Keratinocyte (primary cell): Measurements from ENCODE around the gene HPCAL1. TPM values are rescaled to one million over a fixed set of nuclear protein-coding genes. Genes with fewer than 3 reads are reported as not detected.

Source experiments
- DNase-seq: peaks from one replicate; pipeline ENCODE4 v3.0.0-alpha.2; 2011; ENCODE audit warnings: low read depth, missing footprints, low spot score
- FAIRE-seq: peaks from 2 replicates; lab custom pipeline; 2011; peaks lifted over from hg19 to GRCh38; lab: Jason Lieb, UNC
- H2AFZ ChIP-seq: 2 replicates; pipeline ENCODE4 v1.6.0; 2012; ENCODE audit warnings: low read length, control low read depth, inconsistent platforms; ENCODE audit not compliant: control insufficient read depth
- H3K27ac ChIP-seq: 2 replicates; pipeline ENCODE4 v1.5.1; 2011; ENCODE audit warnings: low read length; ENCODE audit not compliant: control insufficient read depth, insufficient read depth
- H3K27me3 ChIP-seq: 3 replicates; pipeline ENCODE4 v1.6.0; 2011; ENCODE audit warnings: low read length; ENCODE audit not compliant: control insufficient read depth, insufficient read depth; ENCODE audit errors: extremely low read depth
- H3K36me3 ChIP-seq, 2 experiments: 2 replicates in 1 of 2; 3 replicates in 1 of 2; pipeline ENCODE4 v1.5.1; 2011; ENCODE audit warnings: low read length in 2 of 2, mild to moderate bottlenecking in 1 of 2; ENCODE audit not compliant: control insufficient read depth in 2 of 2, insufficient read depth in 2 of 2; ENCODE audit errors: extremely low read depth in 1 of 2
- H3K4me1 ChIP-seq: 3 replicates; pipeline ENCODE4 v1.5.1; 2011; ENCODE audit warnings: low read length; ENCODE audit not compliant: control insufficient read depth, insufficient read depth; ENCODE audit errors: extremely low read depth
- H3K4me2 ChIP-seq: 3 replicates; pipeline ENCODE4 v1.6.0; 2011; ENCODE audit warnings: low read depth, low read length; ENCODE audit not compliant: control insufficient read depth, insufficient read depth; ENCODE audit errors: extremely low read depth
- H3K4me3 ChIP-seq, 3 experiments: fragments of 200-600 bp in 1 of 3; sonication (generic) in 1 of 3; 2 replicates in 2 of 3; 3 replicates in 1 of 3; pipeline ENCODE4 v1.5.1; 2011 to 2016; ENCODE audit warnings: low read length in 3 of 3, mild to moderate bottlenecking in 3 of 3, control low read depth in 2 of 3, inconsistent platforms in 1 of 3, low read depth in 1 of 3, mixed read lengths in 1 of 3, mixed run types in 1 of 3, moderate library complexity in 1 of 3; ENCODE audit not compliant: control insufficient read depth in 2 of 3, insufficient read depth in 2 of 3; ENCODE audit errors: extremely low read depth in 1 of 3
- H3K79me2 ChIP-seq: 2 replicates; pipeline ENCODE4 v1.6.0; 2012; ENCODE audit warnings: low read length; ENCODE audit not compliant: control insufficient read depth, insufficient read depth
- H3K9ac ChIP-seq: 3 replicates; pipeline ENCODE4 v1.6.0; 2011; ENCODE audit warnings: low read length; ENCODE audit not compliant: control insufficient read depth, insufficient read depth; ENCODE audit errors: extremely low read depth
- H3K9me1 ChIP-seq: 3 replicates; pipeline ENCODE4 v1.6.0; 2011; ENCODE audit warnings: low read length; ENCODE audit not compliant: control insufficient read depth, insufficient read depth; ENCODE audit errors: extremely low read depth
- H3K9me3 ChIP-seq: 2 replicates; pipeline ENCODE4 v1.5.1; 2012; ENCODE audit warnings: low read depth, low read length; ENCODE audit not compliant: control insufficient read depth
- H4K20me1 ChIP-seq: 3 replicates; pipeline ENCODE4 v1.6.0; 2011; ENCODE audit warnings: low read length; ENCODE audit not compliant: control insufficient read depth, insufficient read depth; ENCODE audit errors: extremely low read depth
- EZH2 ChIP-seq: IDR thresholded peaks from one replicate; pipeline ENCODE4 v1.6.1; 2012; ENCODE audit warnings: inconsistent platforms, mild to moderate bottlenecking, low read length, moderate library complexity
- dilution Hi-C: fragments of 300-500 bp; cut with MboI; formaldehyde crosslinking; loops from one replicate; pipeline ENCODE4 v1.7.0; 2020; ENCODE audit warnings: low sequenced_read_pairs; ENCODE audit not compliant: extremely low pct_ligation_motif_present
- polyA plus RNA-seq, 5 experiments: library from polyadenylated mRNA; depleted of rRNA in 3 of 5; stranded (reverse) in 3 of 5; stranded (forward) in 1 of 5; unstranded in 1 of 5; fragments of >200 nt; gene quantifications; 1 replicate in 1 of 5; 2 replicates in 3 of 5; 3 replicates in 1 of 5; pipeline versions ENCODE4 v1.2.1 to v1.2.3, GENCODE V29; 2011 to 2012; ENCODE audit warnings: missing spikeins in 2 of 5, low read depth in 1 of 5, low replicate concordance in 1 of 5
- TF ChIP-seq, protein P1 (sequence below), 3 experiments: IDR thresholded peaks in 1 of 3; conservative IDR thresholded peaks in 1 of 3; optimal IDR thresholded peaks in 1 of 3; 2 replicates in 2 of 3; 3 replicates in 1 of 3; pipeline versions ENCODE3 to v1.5.1; 2011; ENCODE audit warnings: low read length in 3 of 3, mild to moderate bottlenecking in 3 of 3, moderate library complexity in 2 of 3, control low read depth in 1 of 3, inconsistent platforms in 1 of 3; ENCODE audit not compliant: insufficient read depth in 2 of 3; ENCODE audit errors: extremely low read depth in 1 of 3

The HPCAL1 gene
- polyA plus RNA-seq, 1 donor (not counting 4 experiments of a cell fraction or from before 2014, with no cell fraction given) = 18.0 TPM

DNA sequence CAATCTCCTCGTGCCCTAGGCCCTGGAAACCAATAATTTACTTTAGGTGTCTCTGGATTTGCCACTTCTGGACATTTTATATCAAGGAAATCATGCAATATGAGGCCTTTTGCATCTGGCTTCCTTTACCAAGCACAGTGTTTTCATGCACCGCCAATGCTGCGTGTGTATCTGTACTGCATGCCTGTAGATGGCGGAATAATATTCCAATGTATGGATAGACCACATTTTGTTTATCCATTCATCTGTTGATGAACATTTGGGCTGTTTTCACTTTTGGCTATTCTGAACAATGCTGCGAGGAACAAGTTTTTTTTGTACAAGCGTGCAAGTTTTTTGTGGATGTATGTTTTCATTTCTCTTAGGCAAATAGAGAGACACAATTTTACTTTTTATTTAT is 18.9 kb downstream of the HPCAL1 start:
- peaks cover 2% of the 10 kb centered on the region for H3K9me3 ChIP-seq
- H3K9ac ChIP-seq = no peak overlapping the region
- DNase-seq (no peak), FAIRE-seq (no peak)
- no peak overlapping the region for H3K27ac ChIP-seq
- H2AFZ ChIP-seq = no peak overlapping the region
- peaks cover 0 to 5% of the 10 kb centered on the region in 2 experiments for H3K36me3 ChIP-seq
- TF ChIP-seq EZH2 = no peak
- TF ChIP-seq, protein P1, sequence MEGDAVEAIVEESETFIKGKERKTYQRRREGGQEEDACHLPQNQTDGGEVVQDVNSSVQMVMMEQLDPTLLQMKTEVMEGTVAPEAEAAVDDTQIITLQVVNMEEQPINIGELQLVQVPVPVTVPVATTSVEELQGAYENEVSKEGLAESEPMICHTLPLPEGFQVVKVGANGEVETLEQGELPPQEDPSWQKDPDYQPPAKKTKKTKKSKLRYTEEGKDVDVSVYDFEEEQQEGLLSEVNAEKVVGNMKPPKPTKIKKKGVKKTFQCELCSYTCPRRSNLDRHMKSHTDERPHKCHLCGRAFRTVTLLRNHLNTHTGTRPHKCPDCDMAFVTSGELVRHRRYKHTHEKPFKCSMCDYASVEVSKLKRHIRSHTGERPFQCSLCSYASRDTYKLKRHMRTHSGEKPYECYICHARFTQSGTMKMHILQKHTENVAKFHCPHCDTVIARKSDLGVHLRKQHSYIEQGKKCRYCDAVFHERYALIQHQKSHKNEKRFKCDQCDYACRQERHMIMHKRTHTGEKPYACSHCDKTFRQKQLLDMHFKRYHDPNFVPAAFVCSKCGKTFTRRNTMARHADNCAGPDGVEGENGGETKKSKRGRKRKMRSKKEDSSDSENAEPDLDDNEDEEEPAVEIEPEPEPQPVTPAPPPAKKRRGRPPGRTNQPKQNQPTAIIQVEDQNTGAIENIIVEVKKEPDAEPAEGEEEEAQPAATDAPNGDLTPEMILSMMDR (optimal IDR thresholded peaks at IDR 0.05 in 1 of 3, IDR thresholded peaks at IDR 0.05 in 1 of 3, conservative IDR thresholded peaks at IDR 0.05 in 1 of 3; ENCODE audit: extremely low read depth in 1 of 3, insufficient read depth in 2 of 3, low read length in 3 of 3) = peak in 1 of 3 experiments; percentile 3
- dilution Hi-C loops = no loop called here
- H4K20me1 ChIP-seq = peaks cover 8% of the 10 kb centered on the region
- H3K9me1 ChIP-seq = no peaks in the 10 kb centered on the region
- no peak overlapping the region for H3K4me2 ChIP-seq
- no peaks in the 10 kb centered on the region for H3K27me3 ChIP-seq
- no peak overlapping the region for H3K4me3 ChIP-seq
- no peaks in the 10 kb centered on the region for H3K4me1 ChIP-seq
- H3K79me2 ChIP-seq = peaks cover 39% of the 10 kb centered on the region

DNA sequence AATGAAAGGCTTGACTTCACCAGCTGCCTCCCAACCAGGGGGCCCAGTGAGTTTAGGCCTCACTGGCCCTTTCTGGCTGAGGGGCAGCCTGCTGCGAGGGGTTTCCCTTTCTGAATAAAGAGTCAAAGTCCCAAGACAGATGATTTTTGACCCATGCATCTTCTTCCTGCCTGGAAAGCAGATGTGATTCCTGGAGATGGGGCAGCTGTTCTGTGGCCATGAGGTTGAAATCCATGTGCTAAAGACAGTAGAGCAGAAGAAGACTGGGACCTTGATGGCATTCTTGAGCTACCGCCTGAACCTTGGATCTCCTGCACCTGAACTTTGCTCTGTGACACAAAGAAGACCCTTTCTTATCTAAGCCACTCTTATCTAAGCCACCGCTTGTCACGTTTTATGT is 19.8 kb downstream of the HPCAL1 start:
- dilution Hi-C loops = no loop called here
- H3K4me1 ChIP-seq = no peaks in the 10 kb centered on the region
- H4K20me1 ChIP-seq = peaks cover 8% of the 10 kb centered on the region
- TF ChIP-seq, protein P1 (optimal IDR thresholded peaks at IDR 0.05 in 1 of 3, IDR thresholded peaks at IDR 0.05 in 1 of 3, conservative IDR thresholded peaks at IDR 0.05 in 1 of 3; ENCODE audit: extremely low read depth in 1 of 3, insufficient read depth in 2 of 3, low read length in 3 of 3) = no peak
- no peak for TF ChIP-seq EZH2
- peaks cover 2% of the 10 kb centered on the region for H3K9me3 ChIP-seq
- H3K9me1 ChIP-seq = no peaks in the 10 kb centered on the region
- no peaks in the 10 kb centered on the region for H3K27me3 ChIP-seq
- H3K36me3 ChIP-seq = peaks cover 0 to 5% of the 10 kb centered on the region in 2 experiments
- no peak overlapping the region for H3K9ac ChIP-seq
- H3K27ac ChIP-seq = no peak overlapping the region
- no peak for FAIRE-seq
- DNase-seq = no peak
- H3K4me2 ChIP-seq = no peak overlapping the region
- no peak overlapping the region for H2AFZ ChIP-seq
- H3K4me3 ChIP-seq = no peak overlapping the region
- peaks cover 39% of the 10 kb centered on the region for H3K79me2 ChIP-seq
